HG02678 (cell line): ENCODE measurements around the gene SERPINA1.
"Not testable (repeated sequence)": the region's sequence is repeated elsewhere in the genome, so short reads cannot be mapped to it uniquely, and the experiment has no call there.

Source experiments
- ATAC-seq: cut with Tn5 transposase; IDR thresholded peaks from one replicate; pipeline ENCODE4 v1.9.1; 2021; ENCODE audit warnings: mild to moderate bottlenecking, moderate library complexity; ENCODE audit not compliant: unreplicated experiment

Gene SERPINA1

DNA sequence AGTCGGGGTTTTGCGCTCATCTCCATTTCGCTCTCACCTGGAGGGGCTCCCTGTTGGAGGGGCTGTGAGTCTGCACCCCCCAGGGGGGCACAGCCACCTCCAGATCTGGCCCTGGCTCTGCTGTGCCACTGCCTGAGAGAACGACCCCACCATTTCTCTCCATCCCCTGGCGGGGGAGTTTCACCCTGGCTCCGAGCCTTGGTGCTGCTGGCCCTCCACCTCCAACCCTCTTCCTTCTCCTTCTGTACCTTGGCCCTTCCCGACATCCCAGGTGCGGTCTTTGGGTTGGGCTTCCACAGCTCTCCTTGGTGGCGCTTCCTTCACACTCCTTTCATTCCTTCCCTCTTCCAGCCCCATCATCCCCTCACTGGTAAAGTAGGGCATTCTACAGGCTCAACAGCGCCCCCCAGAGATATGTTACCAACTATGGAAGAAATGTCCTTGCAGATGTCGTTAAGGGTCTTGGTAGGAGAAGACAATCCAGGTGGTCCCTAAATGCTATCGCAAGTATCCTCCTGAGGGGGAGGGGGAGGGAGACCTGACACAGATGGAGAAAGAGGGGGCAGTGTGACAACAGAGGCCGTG is 16.3 kb downstream of the SERPINA1 start:
- ATAC-seq: no peak

DNA sequence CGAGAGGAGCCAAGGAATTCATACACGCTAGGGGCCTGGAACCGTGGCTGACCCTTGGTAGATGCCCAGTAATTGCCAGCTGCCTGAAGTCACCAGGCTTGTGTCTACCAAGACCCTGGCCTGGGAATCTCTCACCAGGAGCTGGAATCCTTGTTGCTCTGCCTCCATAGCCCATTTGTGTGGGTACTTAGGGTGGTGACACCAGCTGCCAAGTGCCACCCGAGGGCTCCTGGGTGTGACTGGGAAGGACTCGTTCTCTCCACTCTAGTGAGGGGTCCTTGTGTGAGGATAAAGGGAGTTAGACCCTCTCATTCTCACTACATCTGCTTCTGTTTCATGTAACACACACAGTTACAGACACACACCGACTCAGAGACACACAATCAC is 17.9 kb downstream of the SERPINA1 start:
- no peak for ATAC-seq

DNA sequence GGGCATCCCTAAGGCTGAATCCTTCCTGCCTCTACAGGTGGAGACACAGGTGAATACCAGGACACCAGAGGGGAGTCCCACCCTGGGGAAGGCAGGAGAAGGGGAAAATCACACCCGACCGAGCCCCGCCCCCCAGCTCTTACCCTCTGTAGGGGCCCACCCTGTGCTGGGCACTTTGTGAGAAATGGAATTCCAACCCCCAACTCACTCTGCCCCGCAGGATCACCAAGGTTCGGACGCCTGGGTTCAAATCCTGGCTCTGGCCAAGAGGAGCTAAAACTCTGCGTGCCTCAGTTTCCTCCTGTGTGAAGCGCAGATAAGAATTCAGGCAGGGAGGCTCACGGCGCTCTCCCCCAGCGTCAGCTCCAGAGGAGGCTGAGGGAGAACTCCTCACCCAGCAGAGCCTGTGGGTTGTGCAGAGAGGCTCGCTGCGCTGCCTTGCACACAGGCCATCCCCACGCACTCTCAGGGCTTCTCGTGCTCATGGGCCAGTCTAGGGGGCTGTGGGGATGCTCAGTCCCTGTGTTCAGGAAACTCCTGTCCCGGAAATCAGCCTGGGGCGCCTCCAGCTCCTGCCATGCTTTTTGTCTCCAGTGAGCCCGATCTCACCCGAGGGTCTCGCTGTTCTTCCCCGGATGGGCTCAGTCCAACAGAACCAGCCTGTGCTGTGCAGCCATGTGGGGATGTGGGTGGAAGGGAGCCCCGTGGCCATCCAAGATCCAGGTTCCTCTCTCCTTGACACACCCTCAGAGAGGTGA is 18.5 kb downstream of the SERPINA1 start:
- ATAC-seq: not testable (repeated sequence)

DNA sequence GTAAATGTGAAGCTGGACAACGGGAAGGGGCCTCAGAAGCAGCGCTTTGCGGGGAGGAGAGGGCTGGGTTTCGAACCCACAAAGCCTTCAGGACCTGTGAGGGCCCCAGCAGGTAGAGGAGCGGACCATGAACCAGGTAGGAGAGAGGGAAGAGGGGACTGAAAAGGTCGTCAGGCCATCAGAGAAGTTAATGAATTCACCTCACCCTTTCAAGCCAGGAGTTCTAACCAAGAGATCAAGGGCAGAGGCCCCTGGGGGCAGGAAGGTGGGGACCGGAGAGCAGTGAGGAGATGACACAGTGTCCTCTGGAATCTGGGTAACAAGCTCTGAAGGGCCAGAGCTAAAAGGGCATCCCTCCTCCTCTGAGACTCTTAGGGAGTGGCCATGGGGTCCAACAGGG is 19.4 kb downstream of the SERPINA1 start:
- no peak for ATAC-seq

DNA sequence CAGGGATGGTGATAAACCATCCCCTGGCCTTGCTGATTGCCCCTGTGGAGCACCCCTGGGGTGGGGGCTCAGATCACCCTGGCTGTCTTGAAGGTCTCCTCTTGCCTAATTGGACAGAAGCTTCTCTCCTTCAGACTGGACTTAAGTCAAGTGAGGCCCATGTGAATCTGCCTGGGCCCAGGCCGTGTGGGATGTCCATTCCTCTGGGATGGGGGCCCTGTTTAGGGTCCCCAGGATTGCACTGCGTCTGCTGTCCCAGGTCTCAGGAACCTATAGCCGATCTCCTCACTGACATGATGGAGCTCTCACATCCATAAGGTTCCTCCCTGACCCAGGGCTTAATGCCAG is 20.2 kb downstream of the SERPINA1 start:
- no peak for ATAC-seq

DNA sequence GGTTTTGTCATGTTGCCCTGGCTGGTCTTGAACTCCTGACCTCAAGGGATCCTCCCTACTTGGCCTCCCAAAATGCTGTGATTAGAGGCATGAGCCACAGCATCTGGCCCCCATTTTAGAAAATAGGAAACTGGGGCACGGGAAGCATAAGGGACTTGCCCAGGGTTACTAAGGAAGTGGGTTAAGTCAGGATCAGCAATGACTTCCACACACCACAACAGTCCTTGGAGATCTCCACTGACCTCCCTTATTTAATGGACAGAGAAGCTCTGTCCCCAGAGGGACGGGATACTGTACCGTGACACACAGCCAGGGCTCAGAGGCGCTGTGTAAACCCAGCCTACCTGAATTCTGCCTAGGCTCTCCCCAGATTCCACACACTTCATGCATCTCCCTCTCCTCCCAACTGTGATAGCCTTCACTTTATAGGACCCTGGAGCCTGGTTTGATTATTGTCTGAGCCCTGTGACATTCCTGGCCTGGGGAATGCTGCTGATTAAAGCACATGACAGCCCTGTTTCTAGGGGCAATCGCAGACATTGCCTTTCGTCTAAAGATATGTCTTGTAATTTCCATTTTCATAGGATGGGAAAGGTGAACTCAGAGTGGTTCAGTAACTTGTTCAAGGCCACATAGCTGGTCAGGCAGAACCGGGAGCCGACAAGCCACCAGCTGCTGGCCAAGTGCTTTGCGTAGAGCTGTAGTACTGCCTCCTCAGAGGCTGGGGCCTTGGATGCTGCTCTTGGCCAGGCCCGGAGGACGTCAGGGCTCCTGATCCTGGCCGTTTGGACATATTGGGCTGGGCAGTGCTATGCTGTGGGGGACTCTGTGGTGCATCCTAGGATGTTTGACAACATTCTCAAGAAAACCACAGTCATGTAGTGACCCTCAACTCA is 20.8 kb downstream of the SERPINA1 start:
- ATAC-seq: no peak

DNA sequence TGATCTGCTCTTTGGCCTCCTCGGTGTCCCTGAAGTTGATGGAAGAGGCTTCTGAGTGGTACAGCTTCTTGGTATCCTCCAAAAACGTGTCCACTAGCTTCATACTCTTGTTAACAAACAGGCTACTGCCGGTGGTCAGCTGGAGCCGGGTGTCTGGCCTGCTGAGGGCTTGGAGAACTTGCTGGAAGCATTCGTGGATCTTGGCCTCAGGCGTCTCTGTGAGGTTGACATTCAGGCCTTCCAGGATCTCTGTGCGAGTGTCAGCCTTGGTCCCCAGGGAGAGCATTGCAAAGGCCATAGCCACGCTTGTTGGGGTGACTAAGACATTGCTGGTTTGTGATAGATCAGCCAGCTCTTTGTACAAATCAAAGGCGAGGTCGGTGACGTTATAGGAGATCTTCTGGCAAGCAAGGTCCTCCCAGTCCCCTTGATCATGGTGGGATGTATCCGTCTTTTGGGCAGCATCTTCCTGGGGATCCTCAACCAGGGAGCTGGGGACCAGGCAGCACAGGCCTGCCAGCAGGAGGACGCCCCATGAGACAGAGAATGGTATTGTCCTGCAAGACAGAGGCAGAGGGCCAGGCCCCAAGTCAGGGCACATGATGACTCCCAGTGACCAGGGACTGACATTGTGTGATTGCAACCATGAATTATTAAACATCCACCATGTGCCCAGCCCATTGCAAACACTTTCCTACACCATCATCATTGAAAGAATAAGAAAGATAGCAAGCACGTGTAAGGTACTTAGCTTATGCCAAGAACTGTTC is 22.1 kb downstream of the SERPINA1 start, which contains the start of gene SERPINA2:
Gene SERPINA2 (minus strand): TSS at position 553 of the 770 bp plus-strand sequence.
- no peak for ATAC-seq

DNA sequence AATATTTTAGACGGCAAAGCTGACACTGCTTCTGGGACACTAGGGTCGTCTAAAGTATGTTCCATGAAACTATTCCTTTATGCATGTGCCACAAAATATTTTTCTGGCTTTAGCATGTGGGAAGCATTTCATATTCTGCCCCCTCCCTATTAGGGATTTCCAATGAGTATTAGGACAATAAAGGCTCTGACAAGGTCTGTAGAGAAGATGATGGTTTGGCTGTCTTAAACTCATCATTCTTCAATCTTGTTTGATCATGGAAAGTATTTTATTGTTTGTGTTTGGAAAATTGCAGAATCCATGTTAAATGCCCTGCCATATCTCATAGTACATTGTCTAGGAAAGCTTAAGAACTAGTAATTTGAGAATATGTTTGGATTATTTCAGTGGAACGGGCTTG is 22.8 kb downstream of the SERPINA1 start:
- ATAC-seq: no peak

DNA sequence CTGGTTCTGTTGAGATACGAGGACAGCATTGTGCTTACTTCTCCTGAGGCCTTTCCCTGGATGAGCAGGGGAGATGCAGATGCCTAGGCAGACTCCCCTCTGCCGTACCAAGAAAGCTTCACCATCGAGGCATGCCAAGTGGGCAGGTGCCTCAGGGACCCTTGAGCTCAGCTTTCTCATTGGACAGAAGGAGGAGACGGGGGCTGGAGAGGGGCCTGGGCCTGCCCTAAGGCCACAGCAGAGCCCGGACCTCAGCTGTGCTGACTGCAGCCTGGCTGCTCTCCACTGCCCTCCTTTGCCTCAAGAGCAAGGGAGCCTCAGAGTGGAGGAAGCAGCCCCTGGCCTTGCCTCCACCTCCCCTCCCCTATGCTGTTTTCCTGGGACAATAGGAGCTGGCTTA is 23.4 kb downstream of the SERPINA1 start:
- ATAC-seq: no peak

DNA sequence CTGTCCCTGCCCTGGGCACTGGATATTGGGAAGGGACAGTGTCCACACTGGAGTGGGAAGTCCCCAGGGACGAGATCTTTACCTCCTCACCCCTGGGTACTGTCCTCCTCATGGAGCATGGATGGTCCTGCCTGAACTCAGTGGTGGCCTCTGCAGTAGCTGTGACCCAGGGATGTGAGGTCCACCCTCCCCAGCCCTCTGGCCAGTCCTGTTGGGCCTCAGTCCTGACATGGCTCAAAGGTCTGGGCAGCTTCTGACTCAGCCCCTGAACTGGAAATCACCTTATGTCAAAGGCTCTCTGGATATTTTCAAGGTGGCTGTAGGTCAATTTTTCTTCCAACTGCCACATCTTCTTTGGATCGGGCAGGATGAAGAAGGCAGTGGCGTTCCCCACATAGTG is 24.4 kb downstream of the SERPINA1 start:
- ATAC-seq: no peak

DNA sequence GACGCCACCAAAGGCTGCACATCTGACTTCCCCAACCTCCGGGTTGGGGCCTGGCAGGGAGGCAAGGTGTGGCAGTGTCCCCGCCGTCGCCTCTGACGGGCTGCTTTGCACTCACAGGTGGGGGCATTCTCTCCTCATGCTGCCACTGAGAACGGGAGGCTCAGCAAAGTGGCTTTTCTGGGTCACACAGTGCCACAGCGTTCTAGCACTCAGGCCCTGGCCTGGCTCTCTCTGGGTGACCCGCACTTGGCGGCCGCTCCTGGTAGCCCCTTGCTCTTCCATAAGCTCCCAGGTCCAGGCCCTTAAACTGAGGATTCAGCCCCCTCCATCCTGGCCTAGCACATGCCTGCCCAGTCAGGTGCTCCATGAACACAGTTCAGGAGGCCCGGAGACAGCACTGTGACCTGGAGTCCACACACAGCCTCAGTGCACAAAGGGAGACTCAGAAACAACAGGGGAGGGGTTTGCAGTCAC is 25.2 kb downstream of the SERPINA1 start:
- no peak for ATAC-seq

DNA sequence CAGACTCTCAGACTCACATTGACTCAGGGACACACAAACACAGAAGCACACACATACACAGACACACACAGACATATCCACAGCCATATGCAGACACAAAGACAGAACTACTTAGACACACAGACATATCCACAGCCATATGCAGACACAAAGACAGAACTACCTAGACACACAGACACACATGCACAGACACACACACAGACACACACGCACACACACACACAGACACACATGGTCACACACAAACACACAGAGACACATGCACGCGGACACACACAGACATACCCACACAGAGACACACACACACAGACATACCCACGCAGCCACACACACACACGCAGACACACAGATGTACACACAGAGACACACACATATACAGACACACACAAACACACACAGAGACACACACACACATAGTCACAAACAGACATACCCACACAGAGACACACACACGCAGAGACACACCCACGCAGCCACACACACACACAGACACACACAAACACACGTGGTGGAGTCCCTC is 25.7 kb downstream of the SERPINA1 start:
- no peak for ATAC-seq

DNA sequence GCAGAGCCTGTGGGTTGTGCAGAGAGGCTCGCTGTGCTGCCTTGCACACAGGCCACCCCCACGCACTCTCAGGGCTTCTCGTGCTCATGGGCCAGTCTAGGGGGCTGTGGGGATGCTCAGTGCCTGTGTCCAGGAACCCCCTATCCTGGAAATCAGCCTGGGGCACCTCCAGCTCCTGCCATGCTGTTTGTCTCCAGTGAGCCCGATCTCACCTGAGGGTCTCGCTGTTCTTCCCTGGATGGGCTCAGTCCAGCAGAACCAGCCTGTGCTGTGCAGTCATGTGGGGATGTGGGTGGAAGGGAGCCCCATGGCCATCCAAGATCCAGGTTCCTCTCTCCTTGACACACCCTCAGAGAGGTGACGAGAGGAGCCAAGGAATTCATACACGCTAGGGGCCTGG is 26.7 kb downstream of the SERPINA1 start:
- ATAC-seq: no peak

DNA sequence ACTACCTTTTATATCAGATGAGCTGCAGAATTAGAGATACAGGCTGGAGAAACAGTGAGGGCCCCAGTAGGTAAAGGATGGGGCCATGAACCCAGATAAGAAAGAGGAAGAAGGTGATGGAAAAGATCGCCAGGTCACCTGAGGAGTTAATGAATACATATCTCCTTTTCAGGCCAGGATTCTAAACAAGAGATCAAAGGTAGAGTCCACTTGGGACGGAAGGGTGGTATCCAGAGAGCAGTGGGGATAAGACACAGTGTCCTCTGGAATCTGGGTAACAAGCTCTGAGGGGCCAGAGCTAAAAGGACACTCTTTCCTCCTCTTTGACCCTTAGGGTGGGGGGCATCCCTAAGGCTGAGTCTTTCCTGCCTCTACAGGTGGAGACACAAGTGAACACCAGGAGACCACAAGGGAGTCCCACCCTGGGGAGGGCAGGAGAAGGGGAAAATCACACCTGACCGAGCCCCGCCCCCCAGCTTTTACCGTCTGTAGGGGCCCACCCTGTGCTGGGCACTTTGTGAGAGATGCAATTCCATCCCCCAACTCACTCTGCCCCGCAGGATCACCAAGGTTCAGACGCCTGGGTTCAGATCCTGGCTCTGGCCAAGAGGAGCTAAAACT is 27.3 kb downstream of the SERPINA1 start:
- no peak for ATAC-seq

DNA sequence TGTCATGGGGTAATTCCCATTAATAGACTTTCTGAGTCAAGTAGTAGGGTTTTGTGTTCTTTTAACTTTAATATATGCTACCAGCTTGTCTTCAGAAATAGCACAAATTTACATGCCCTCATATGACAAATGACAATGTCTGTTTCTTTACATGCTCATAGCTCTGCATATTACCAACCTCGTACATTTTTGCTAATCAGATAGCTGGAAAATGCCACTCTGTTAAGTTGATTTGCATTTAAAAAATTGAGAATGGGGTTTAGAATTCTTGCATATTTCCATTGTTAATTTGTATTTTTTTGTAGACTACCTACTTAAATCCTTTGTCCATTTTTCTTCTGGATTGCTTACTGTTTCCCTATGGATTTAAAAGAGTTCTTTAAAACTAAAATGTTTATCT is 31.2 kb downstream of the SERPINA1 start:
- ATAC-seq: no peak

DNA sequence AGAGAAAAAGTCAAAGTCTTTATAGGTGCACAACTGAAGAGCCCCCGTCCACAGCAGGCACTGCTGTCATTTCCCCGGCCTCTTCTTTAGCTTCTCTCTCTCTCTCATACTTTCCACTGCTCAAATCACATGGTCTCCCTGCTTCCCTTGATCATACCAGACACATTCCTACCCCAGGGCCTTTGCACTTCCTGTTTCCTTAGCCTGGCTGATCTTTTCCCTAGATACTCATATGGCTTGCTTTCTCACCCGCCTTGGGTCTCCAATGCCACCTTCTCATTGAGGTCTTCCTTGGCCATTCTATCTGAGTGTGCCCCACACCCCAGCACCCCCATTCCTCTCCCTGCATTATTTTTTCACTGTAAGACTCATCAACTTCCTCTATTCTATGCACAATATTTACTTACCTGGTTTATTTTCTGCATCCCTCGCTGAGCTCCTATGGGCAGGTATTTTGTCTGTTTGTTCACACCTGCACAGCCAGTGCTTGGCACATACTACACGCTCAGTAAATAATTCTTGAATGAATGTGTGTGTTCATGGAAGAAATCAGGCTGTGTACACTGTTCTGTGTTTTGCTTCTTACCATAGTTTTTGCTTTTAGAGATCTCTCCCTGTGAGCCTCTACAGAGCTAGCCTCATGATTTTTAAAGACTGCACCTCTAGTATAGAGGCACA is 31.9 kb downstream of the SERPINA1 start:
- no peak for ATAC-seq

DNA sequence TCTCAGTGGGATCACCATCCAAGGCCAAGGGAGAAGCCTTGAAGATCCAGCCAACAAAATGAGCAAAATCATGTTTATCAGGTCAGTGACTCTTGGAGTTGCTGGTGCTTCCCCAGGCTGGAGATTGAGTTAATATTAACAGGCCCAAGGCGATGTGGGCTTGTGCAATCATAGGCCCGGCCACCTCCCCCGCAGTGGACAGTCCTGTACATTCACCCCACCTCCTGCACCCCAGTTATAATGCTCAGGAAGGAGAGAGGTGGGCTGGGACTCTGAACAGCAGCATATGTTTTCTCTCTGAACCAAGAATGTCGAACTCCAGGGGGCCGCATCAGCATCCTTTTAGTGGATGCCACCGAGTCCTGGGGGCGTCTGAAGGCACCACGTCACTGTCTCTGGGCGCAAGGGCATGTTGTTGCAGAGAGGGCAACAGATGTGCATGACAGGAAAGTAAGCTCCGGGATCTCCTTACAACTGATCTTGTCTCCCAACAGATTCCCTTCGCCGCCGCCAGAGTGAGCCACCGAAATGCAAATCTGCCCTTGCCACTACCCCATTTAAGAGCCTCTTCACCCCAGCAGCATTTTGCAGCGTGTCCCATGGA is 33.1 kb downstream of the SERPINA1 start:
- ATAC-seq: no peak

DNA sequence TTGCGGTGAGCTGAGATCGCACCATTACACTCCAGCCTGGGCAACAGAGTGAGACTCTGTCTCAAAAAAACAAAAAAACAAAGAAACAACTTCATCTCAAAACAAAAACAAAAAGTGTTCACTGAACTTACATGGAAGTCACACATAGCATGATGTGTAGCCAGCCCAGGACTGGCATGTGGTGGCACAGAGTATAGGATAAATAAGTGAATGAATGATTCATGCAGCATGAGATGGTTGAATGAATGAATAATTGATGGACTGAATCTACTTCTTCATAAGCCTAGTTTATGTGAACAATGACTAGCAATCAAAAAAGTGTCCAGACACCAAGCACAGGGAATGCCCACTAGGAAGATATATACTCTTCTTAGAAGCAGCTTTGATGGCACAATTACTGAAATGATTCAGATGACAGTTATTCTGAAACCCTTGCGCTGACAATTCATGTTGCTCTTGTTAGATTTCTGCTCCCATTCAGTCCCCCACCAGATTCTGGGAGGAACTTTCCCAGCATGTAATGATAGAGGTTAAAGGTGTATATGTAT is 33.7 kb downstream of the SERPINA1 start:
- ATAC-seq: no peak

DNA sequence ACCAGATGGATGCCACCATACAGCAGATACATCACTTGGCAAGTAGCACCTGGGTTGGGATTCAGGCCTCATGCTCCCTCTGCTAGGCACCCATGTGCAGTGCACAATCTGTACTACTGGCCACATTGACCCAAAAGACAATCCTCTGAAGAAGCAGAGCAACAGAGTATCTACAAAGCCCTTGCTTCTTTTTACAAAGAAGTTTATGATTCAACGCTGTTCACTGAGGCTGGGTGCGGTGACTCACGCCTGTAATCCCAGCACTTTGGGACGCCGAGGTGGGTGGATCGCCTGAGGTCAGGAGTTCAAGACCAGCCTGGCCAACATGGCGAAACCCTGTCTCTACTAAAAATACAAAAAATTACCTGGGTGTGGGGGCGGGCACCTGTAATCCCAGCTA is 34.2 kb downstream of the SERPINA1 start:
- ATAC-seq: not testable (repeated sequence)
